IPS-20b (cell line): ENCODE results near the gene TENM4.
A peak's percentile ranks its signal among the peaks of the same experiment; 100 is the strongest.

ENCODE experiments used
- H3K27ac ChIP-seq: one replicate; pipeline ENCODE4 v1.5.1; 2013; ENCODE audit warnings: low read length
- H3K27me3 ChIP-seq: 2 replicates; pipeline ENCODE4 v1.6.1; 2013; ENCODE audit warnings: mild to moderate bottlenecking, low read length, inconsistent platforms; ENCODE audit not compliant: insufficient read depth
- H3K36me3 ChIP-seq: 2 replicates; pipeline ENCODE4 v1.6.1; 2013; ENCODE audit warnings: low read depth, mild to moderate bottlenecking, inconsistent platforms, low read length, moderate library complexity; ENCODE audit not compliant: insufficient read depth
- H3K4me1 ChIP-seq: 2 replicates; pipeline ENCODE4 v1.6.1; 2013; ENCODE audit warnings: mild to moderate bottlenecking, control low read depth, inconsistent platforms, low read length, moderate library complexity; ENCODE audit not compliant: insufficient read depth
- H3K4me3 ChIP-seq: 2 replicates; pipeline ENCODE4 v1.5.1; 2013; ENCODE audit warnings: mild to moderate bottlenecking, low read length, inconsistent platforms
- H3K9ac ChIP-seq: 2 replicates; pipeline ENCODE4 v1.6.1; 2013; ENCODE audit warnings: low read depth, mild to moderate bottlenecking, inconsistent platforms, low read length, moderate library complexity
- H3K9me3 ChIP-seq: 2 replicates; pipeline ENCODE4 v1.6.1; 2013; ENCODE audit warnings: mild to moderate bottlenecking, low read depth, low read length, inconsistent platforms; ENCODE audit not compliant: insufficient read depth

The TENM4 gene

DNA sequence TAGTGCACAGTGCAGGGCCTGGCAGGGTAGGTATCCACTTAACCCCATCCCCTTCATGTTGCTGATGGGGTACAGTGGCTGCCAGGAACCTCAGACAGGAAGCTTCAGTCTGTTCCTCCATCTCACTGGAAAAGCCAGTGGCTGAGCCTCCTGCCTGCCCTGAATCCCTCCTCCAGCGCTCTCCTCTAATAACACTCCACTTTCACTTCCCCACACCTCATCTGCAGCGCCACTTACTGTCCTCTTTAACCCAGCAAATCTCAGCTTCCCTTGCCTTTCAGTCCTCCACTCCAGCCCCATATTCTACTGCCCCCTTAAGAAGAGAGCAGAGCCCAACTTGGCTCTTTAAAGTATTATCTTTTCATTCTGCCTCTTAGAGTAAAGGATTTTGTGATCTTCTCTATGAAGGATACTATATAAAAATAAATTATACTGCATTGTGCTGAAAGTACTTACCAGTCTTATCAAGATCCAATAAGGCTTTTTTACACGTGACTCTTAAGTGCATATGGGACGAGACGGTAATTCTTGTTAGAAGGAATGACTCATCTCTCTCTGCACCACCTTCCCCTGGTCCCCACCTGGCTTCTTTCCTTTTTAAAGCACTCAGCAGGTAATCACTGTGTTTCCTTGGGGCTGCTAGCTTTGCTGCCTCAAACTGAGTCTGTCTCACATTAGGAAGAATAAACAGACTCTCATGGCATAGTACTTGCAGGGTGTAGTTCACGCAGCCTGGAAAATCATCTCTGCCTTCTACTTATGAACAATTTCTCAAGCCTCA lies 628.1 kb downstream of the TENM4 start:
- Histone ChIP-seq H3K36me3 (no peaks in the 10 kb centered on the region), H3K4me3 (no peak overlapping the region), H3K4me1 (peaks cover 19% of the 10 kb centered on the region), H3K9ac (peak overlapping the region; percentile 28; the same call in 1 of the 2 replicates), H3K27me3 (no peaks in the 10 kb centered on the region), H3K27ac (no peak overlapping the region), H3K9me3 (no peaks in the 10 kb centered on the region)

DNA sequence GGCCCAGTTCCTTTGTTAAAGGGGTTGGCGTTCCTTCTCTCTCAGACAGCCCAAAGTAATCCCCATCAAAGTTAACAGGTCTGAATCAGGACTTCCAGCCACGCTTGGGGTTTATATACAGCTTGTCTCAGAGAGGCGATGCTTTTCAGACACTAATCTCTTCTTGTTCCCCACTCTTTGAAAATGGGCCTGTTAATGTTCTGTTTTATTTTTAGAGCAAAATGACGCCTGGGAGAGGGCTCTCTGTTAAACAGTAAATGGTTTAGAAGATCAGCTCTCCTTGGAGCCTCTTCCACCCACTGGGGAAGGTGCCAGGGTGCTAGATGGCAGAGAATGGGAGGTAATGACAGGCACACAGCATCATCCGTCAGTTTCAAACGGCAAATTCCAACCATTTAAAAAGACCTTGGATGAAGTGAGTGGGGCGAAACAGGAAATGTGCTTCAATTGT lies 630.2 kb downstream of the TENM4 start:
- Histone ChIP-seq H3K9me3 (no peaks in the 10 kb centered on the region), H3K4me3 (no peak overlapping the region), H3K4me1 (peaks cover 19% of the 10 kb centered on the region), H3K27me3 (no peaks in the 10 kb centered on the region), H3K27ac (no peak overlapping the region), H3K36me3 (no peaks in the 10 kb centered on the region), H3K9ac (no peak overlapping the region)

DNA sequence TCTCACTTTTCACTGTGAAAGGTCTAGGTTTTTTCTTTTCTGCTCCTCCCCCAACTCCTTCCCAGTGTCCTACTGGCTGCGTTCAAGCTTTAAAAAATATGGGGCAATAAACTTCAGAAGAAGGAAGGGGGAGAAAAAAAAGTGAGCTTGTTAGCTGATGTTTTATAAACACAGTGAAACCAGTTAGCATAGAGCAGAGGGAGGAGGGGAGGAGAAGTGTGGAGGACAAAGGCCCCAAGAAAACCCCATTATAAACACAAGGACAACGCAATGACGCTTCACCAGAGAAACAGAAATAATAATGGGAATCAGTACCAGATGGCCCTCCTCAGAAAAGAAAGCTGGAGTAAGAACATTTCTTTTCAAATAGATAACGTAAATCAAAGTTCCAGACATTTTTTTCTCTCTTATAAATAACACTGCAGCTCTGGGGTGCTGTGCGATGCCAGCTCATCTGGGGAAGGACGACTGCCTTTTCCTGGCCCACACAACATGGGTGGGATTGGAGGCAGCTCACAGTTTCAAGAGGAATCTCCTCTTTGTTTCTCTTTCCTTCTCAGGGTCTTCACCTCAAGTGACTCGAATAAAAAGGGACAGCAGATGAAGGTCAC lies 630.8 kb downstream of the TENM4 start:
- Histone ChIP-seq H3K36me3 (no peaks in the 10 kb centered on the region), H3K9me3 (no peaks in the 10 kb centered on the region), H3K4me3 (no peak overlapping the region), H3K4me1 (peaks cover 19% of the 10 kb centered on the region), H3K27me3 (no peaks in the 10 kb centered on the region), H3K9ac (no peak overlapping the region), H3K27ac (no peak overlapping the region)

DNA sequence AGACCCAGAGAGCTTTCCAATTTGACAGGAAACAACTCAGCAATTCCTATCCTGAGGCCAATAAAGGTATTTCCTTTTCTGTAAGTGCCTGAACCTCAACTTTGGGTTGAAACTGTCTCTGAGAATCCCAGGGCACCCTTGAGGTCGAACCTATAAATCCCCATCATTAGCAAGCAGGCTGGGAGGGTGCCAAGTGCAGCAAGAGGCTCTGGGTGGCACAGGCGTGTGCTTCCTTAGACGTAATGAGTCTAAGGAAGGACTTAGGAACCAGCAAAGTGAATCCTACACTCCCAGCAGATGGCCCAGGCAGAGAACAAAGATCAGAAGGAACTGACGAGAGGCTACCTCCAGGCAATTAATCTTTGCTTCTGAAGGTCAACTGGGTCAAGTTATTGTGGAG lies 631.9 kb downstream of the TENM4 start:
- Histone ChIP-seq H3K27me3 (no peaks in the 10 kb centered on the region), H3K9me3 (no peaks in the 10 kb centered on the region), H3K36me3 (no peaks in the 10 kb centered on the region), H3K27ac (no peak overlapping the region), H3K4me3 (no peak overlapping the region), H3K4me1 (peaks cover 17% of the 10 kb centered on the region), H3K9ac (no peak overlapping the region)

DNA sequence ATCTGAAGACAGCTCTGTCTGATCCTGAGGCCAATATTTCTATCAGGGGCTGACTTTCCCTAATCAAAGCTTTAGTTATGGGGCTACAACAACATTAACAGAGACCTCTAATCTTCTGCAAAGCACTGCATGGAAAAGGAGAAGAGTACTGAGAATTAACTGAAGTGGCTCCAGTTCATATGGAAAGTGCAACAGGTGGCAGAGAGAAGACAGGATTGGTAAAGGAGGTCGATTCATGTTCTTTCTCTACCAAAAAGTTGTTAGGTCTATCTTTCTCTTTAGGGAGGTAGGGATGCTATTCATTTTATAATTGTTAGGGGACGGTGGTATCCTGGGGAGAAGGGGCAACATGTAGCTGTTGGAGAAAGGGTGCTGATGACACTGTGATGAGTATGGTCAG lies 633.5 kb downstream of the TENM4 start:
- H3K36me3 ChIP-seq, result no peaks in the 10 kb centered on the region
- peaks cover 4% of the 10 kb centered on the region for H3K4me1 ChIP-seq
- no peaks in the 10 kb centered on the region for H3K27me3 ChIP-seq
- no peaks in the 10 kb centered on the region for H3K9me3 ChIP-seq
- no peak overlapping the region for H3K9ac ChIP-seq
- H3K4me3 ChIP-seq, result no peak overlapping the region
- H3K27ac ChIP-seq, result no peak overlapping the region

DNA sequence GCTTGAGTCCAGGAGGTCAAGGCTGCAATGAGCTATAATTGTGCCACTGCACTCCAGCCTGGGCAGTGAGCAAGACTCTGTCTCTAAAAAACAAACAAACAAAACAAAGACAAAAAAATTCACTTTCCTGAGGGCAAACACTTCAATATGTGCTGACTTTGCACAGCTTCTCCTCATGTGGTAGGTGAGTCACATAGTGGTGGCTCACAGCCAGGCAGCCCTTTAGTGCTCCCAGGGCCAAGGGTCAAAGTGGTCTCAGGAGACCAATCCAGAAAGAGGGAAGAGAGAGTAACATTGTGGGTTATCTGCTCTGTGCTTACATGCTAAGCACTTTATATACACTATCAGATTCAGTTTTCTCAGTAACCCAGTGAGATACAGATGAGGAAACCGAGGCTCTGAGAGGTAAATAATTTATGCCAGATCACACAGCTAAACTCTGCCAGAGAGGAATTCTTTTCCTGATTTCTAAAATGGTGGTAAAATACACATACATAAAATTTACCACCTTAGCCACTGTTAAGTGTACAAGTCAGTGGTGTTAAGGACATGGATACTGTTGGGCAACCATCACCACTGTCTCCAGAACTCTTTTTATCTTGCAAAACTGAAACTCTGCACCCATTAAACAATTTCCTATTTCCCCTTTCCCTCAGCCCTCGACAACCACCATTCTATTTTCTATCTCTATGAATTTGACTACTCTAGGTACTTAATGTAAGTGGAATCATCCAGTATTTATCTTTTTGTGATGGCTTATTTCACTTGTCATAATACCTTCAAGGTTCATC lies 634.4 kb downstream of the TENM4 start:
- H3K4me1 ChIP-seq, result peaks cover 13% of the 10 kb centered on the region
- no peaks in the 10 kb centered on the region for H3K27me3 ChIP-seq
- no peak overlapping the region for H3K4me3 ChIP-seq
- H3K36me3 ChIP-seq, result no peaks in the 10 kb centered on the region
- no peak overlapping the region for H3K9ac ChIP-seq
- H3K9me3 ChIP-seq, result no peaks in the 10 kb centered on the region
- H3K27ac ChIP-seq, result no peak overlapping the region

DNA sequence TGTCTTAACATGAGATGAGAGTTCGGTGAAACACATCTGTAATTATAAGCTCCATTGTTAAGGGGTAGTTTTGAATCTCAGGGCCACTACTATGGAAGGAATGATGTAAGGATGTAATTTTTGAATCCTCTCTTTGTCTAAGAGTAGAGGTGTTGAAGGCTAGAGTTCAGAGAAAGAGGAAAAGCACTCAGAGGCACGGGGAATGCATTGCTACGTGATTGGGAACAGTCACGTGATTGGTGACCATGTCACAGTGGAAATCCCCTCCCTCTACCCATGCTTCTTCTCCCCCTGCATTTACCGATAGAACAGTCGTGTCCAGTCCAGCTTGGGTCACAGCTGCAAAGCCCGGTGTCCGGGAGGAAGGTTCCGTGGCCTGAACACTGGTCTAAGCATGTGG lies 635.8 kb downstream of the TENM4 start:
- Histone ChIP-seq H3K4me1 (peaks cover 17% of the 10 kb centered on the region), H3K27ac (no peak overlapping the region)

DNA sequence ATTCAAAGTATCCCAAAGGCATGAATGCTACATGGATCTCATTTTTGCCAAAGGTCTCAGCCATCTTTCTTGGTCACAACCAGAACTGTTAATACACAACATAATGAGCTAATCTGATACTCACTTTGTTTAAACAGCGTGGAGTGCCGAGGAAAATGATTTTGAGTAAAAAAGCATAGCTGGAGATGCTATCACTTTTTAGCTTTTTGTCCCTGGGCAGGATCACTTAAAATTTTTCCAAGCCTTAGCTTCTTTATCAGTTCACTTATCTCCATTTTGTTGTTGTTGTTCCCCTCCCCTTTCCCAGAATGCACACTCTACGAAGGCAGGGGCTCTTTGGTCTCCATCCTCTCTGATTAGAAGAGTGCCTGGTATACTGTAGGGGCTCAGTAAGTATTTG lies 636.8 kb downstream of the TENM4 start:
- Histone ChIP-seq H3K36me3 (no peaks in the 10 kb centered on the region), H3K9ac (no peak overlapping the region), H3K9me3 (no peaks in the 10 kb centered on the region), H3K4me1 (peaks cover 15% of the 10 kb centered on the region; the same call in 1 of the 2 replicates), H3K27ac (no peak overlapping the region), H3K27me3 (no peaks in the 10 kb centered on the region), H3K4me3 (no peak overlapping the region)

More for the DNA sequence above, 635.8 kb downstream of the TENM4 start:
- Histone ChIP-seq H3K27me3 (no peaks in the 10 kb centered on the region), H3K9me3 (no peaks in the 10 kb centered on the region), H3K36me3 (no peaks in the 10 kb centered on the region), H3K4me3 (no peak overlapping the region), H3K9ac (no peak overlapping the region)

DNA sequence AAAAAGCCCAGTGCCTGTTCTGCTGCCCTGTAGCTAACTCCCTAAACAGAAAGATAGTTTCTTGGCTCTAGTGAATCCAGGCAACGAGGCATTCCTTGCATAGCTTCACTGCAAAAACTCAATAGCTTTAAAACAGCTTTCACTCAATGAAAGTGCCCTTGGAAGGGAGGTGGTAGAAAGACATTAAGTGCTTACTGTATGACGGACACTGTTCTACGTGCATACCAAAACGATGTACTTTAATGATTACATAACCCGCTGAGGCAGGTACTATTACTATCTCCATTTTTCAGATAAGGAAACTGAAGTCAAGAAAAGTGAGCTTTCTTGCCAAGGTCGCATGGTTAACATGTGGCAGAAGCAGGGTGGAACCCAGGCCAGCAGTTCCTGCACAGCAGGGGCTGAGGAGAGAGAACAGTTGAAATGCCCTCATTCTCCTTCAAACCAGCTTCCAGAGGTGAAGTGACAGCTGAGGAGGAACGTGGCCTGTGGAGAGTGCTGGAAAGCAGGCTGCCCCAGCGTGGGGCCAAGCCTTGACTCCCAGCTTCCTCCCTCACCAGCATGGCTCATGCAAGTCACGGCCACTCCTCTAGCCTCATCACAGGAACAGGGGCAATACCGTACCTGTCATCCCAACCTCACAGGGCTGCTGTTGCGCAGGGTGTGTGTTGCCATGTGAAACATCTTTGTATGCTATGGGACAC lies 638.6 kb downstream of the TENM4 start:
- H3K9ac ChIP-seq, result no peak overlapping the region
- H3K36me3 ChIP-seq, result no peaks in the 10 kb centered on the region
- no peak overlapping the region for H3K27ac ChIP-seq
- H3K4me1 ChIP-seq, result peaks cover 15% of the 10 kb centered on the region; the same call in 1 of the 2 replicates
- no peaks in the 10 kb centered on the region for H3K9me3 ChIP-seq
- no peak overlapping the region for H3K4me3 ChIP-seq
- H3K27me3 ChIP-seq, result no peaks in the 10 kb centered on the region

DNA sequence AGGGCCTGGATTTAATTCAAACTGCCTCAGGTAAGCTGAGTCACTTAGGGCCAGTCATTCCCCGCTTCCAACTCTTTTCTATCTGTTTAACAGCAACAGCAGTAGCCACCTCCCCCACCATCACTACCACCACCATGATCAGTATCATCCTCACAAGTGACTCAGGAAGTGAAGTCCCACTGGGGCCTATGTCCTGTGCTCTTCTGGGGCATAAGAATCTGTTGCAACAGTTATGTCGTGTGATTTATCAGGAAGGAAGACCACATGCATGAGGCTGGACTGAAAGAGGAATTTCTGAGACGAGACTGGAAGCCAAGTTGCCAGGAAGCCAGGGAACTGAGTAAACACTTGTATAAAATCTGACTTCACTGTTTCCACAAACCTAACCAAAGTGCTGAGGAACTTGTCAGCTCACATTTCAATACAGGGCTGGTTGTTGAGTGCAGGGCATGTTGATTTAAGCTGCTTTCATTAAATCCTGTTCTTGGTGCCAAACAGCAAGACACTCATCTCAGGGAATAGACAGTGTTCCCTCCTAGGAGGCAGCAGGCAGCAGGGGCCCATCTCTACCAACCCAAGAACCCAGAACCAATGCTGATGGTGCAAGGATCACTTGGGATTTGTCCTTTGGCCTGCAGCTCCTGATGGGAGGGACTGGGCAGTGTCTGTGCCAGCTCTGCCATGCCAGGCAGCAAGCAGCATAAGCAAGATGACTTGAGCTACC lies 639.5 kb downstream of the TENM4 start:
- no peaks in the 10 kb centered on the region for H3K9me3 ChIP-seq
- no peak overlapping the region for H3K27ac ChIP-seq
- no peak overlapping the region for H3K4me3 ChIP-seq
- no peaks in the 10 kb centered on the region for H3K36me3 ChIP-seq
- H3K4me1 ChIP-seq, result peaks cover 15% of the 10 kb centered on the region; the same call in 1 of the 2 replicates
- no peaks in the 10 kb centered on the region for H3K27me3 ChIP-seq
- H3K9ac ChIP-seq, result no peak overlapping the region

DNA sequence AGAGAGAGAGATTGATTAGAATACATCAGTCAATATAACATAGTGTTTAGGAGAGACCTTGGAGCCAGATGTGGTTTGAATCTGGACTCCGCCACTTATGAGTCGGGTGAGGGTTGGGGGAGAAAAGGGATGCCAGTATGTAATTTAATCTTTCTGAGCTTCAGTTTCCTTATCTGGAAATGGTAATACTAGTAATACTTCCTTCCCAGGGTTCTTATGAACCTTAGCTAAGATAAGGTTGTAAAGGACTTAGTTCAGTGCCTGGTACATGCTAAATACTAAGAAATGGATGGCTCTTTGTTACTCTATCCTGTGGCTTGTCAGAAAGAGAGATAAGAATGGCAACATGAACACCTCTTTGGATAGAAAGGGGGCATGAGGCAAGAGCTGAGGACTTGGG lies 640.1 kb downstream of the TENM4 start:
- Histone ChIP-seq H3K9ac (no peak overlapping the region), H3K27ac (no peak overlapping the region), H3K9me3 (no peaks in the 10 kb centered on the region), H3K27me3 (no peaks in the 10 kb centered on the region), H3K36me3 (no peaks in the 10 kb centered on the region), H3K4me3 (no peak overlapping the region), H3K4me1 (peaks cover 15% of the 10 kb centered on the region; the same call in 1 of the 2 replicates)
